Measurements from ENCODE around the gene PIK3C2G.

- TF ChIP-seq TCF4 (CRISPR knock-in tag; IDR thresholded peaks at IDR 0.05; ENCODE audit: borderline replicate concordance) (no peak), TOX (CRISPR knock-in tag; IDR thresholded peaks at IDR 0.05; ENCODE audit: borderline replicate concordance) (no peak), GLIS3 (CRISPR knock-in tag; IDR thresholded peaks at IDR 0.05) (no peak), ZNF70 (CRISPR knock-in tag; IDR thresholded peaks at IDR 0.05) (no peak), ZNF565 (CRISPR knock-in tag; conservative IDR thresholded peaks at IDR 0.05; ENCODE audit: low read depth) (no peak), PPARA (CRISPR knock-in tag; IDR thresholded peaks at IDR 0.05; ENCODE audit: borderline replicate concordance) (no peak), PATZ1 (CRISPR knock-in tag; IDR thresholded peaks at IDR 0.05; ENCODE audit: borderline replicate concordance) (no peak), ESRRG (CRISPR knock-in tag; IDR thresholded peaks at IDR 0.05) (no peak), ARNTL (CRISPR knock-in tag; IDR thresholded peaks at IDR 0.05; ENCODE audit: borderline replicate concordance, low read depth) (no peak), POU6F1 (CRISPR knock-in tag; IDR thresholded peaks at IDR 0.05; ENCODE audit: borderline replicate concordance, low read depth) (no peak)
Observed at GRCh38 chr12:18583655-18584054, 322.3 kb downstream of the PIK3C2G start.

Measured in SK-N-SH treated with all-trans-retinoic acid at 6 μM for 48 hours (cell line).